Osteoblast (primary cell): ENCODE measurements around the gene RAB7A. TPM values are rescaled to one million over a fixed set of nuclear protein-coding genes. Genes with fewer than 3 reads are reported as not detected.

Experiments
- DNase-seq: peaks from one replicate; pipeline ENCODE4 v3.0.0; 2011; ENCODE audit warnings: low spot score, mixed read lengths; ENCODE audit not compliant: insufficient read length; ENCODE audit errors: missing footprints
- H2AFZ ChIP-seq: 2 replicates; pipeline ENCODE4 v1.6.0; 2011; ENCODE audit warnings: mild to moderate bottlenecking, low read length
- H3K27ac ChIP-seq: 2 replicates; pipeline ENCODE4 v1.5.1; 2011; ENCODE audit warnings: mild to moderate bottlenecking, low read depth, low read length, moderate library complexity
- H3K27me3 ChIP-seq: 2 replicates; pipeline ENCODE4 v1.6.0; 2012; ENCODE audit warnings: mild to moderate bottlenecking, control low read depth, inconsistent platforms, low read length, moderate library complexity; ENCODE audit not compliant: insufficient read depth
- H3K36me3 ChIP-seq: 2 replicates; pipeline ENCODE4 v1.5.1; 2011; ENCODE audit warnings: mild to moderate bottlenecking, low read length, control low read depth, moderate library complexity; ENCODE audit not compliant: insufficient read depth
- H3K4me1 ChIP-seq: 2 replicates; pipeline ENCODE4 v1.5.1; 2011; ENCODE audit warnings: mild to moderate bottlenecking, low read length, control low read depth, moderate library complexity; ENCODE audit not compliant: insufficient read depth
- H3K4me2 ChIP-seq: 2 replicates; pipeline ENCODE4 v1.6.0; 2011; ENCODE audit warnings: mild to moderate bottlenecking, low read length; ENCODE audit not compliant: insufficient read depth
- H3K4me3 ChIP-seq: fragments of 200-600 bp; sonication (generic); 3 replicates; pipeline ENCODE4 v1.5.1; 2012; ENCODE audit warnings: mild to moderate bottlenecking, low read length, inconsistent platforms; ENCODE audit not compliant: insufficient read depth
- H3K79me2 ChIP-seq: 2 replicates; pipeline ENCODE4 v1.6.0; 2012; ENCODE audit warnings: mild to moderate bottlenecking, low read length, control low read depth, inconsistent platforms; ENCODE audit not compliant: insufficient read depth
- H3K9me3 ChIP-seq: 2 replicates; pipeline ENCODE4 v1.5.1; 2011; ENCODE audit warnings: low read depth, low read length, control low read depth
- H4K20me1 ChIP-seq: 2 replicates; pipeline ENCODE4 v1.6.0; 2012; ENCODE audit warnings: mild to moderate bottlenecking, low read length, control low read depth; ENCODE audit not compliant: insufficient read depth
- total RNA-seq: library from RNA; depleted of rRNA; stranded (reverse); fragments of >200 nt; gene quantifications from 2 replicates; pipeline ENCODE4 v1.2.3, GENCODE V29; 2012
- TF ChIP-seq, protein P1 (sequence below): IDR thresholded peaks from 2 replicates; pipeline ENCODE4 v1.5.1; 2011; ENCODE audit warnings: mild to moderate bottlenecking, low read depth, low read length, moderate library complexity; ENCODE audit errors: extremely low read depth

The RAB7A gene
- total RNA-seq, 1 donor: 86.1 TPM

DNA sequence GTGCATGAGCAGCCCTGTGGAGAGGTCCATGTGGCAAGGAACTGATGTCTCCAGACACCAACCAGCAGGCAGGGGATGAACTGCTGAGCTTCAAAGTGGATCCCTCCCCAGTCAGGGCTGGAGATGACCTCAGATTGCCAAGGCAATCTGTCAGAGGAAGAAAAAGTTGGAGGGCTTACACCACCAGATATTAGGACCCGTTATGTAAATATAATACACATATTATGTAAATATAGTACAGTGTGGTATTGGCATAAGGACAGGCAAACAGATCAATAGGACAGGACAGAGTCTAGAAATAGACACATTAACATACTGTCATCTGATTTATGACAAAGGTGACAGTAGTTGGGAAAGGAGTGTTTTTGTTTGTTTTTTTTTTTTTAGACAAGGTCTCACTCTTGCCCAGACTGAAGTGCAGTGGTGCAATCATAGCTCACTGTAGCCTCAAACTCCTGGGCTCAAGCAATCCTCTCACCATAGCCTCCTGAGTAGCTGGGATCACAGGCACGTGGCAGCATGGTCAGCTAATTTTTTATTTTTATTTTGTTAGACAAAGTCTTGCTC lies 18.0 kb upstream of the RAB7A start:
- H3K4me3 ChIP-seq: no peak overlapping the region
- H4K20me1 ChIP-seq: peaks cover 3% of the 10 kb centered on the region
- no peak for DNase-seq
- H3K9me3 ChIP-seq: no peaks in the 10 kb centered on the region
- H3K4me1 ChIP-seq: no peaks in the 10 kb centered on the region
- H3K36me3 ChIP-seq: no peaks in the 10 kb centered on the region
- no peak overlapping the region for H3K27ac ChIP-seq
- H3K79me2 ChIP-seq: no peaks in the 10 kb centered on the region
- H3K27me3 ChIP-seq: peaks cover 4% of the 10 kb centered on the region
- H3K4me2 ChIP-seq: no peak overlapping the region
- H2AFZ ChIP-seq: no peak overlapping the region
- TF ChIP-seq, protein P1, sequence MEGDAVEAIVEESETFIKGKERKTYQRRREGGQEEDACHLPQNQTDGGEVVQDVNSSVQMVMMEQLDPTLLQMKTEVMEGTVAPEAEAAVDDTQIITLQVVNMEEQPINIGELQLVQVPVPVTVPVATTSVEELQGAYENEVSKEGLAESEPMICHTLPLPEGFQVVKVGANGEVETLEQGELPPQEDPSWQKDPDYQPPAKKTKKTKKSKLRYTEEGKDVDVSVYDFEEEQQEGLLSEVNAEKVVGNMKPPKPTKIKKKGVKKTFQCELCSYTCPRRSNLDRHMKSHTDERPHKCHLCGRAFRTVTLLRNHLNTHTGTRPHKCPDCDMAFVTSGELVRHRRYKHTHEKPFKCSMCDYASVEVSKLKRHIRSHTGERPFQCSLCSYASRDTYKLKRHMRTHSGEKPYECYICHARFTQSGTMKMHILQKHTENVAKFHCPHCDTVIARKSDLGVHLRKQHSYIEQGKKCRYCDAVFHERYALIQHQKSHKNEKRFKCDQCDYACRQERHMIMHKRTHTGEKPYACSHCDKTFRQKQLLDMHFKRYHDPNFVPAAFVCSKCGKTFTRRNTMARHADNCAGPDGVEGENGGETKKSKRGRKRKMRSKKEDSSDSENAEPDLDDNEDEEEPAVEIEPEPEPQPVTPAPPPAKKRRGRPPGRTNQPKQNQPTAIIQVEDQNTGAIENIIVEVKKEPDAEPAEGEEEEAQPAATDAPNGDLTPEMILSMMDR: no peak

DNA sequence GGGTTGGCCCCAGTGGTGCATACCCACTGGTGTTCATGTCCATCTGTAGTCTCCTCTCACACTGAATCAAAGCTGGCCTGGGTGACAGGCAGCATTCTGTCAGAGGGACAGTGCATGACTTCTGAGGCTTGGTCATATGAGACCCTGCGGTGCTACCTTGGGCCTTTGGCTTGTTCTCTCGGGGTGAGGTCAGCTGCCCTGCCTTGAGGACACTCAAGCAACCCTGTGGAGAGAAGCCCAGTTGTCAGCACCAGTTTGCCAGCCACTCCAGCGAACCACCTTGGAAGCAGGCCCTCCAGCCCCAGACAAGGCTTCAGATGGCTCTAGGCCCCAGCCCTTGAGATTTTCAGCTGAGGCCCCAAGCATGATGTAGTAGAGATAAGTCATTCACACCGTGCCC lies 16.9 kb upstream of the RAB7A start:
- TF ChIP-seq, protein P1: no peak
- H3K79me2 ChIP-seq: no peaks in the 10 kb centered on the region

DNA sequence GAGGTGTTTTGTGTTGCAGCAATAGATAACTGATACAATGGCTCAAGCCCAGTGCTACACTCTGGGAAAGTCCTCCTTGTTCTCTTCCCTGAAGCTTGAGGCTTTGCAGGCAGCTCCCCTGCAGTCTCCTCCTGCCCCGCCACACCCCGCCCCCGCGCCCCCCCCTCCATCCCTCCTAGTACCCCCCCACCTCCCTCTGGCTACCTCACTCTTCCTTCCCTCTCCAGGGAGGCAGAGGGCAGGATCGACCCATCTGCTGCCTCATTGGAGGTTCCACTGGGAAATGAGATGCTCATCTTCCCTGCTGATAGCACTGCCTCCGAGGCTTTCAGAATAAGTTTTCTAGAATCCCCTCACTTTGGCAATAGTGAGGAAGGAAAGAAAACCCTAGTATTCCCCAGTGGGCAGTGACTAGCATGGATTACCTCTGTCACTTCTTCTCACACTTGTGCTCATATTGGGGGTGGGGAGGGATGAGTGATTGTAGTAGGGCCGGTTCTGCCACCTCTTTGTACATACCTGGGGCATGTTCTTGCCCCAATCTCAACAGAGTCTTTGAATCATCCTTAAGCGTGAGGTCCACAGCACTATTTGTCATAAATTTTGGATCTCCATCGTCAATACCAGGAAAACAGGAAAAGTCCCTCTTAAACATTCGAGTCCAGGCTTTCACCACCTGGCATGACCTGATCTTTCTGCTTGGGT lies 16.3 kb upstream of the RAB7A start:
- Histone ChIP-seq H3K27ac (no peak overlapping the region), H3K4me3 (no peak overlapping the region), H4K20me1 (peaks cover 3% of the 10 kb centered on the region), H3K9me3 (no peaks in the 10 kb centered on the region), H3K79me2 (no peaks in the 10 kb centered on the region), H3K27me3 (peaks cover 4% of the 10 kb centered on the region), H3K4me2 (no peak overlapping the region), H3K36me3 (no peaks in the 10 kb centered on the region), H3K4me1 (no peaks in the 10 kb centered on the region), H2AFZ (no peak overlapping the region)
- no peak for DNase-seq
- TF ChIP-seq, protein P1: no peak

More for the DNA sequence above, 16.9 kb upstream of the RAB7A start:
- DNase-seq: no peak
- H3K27ac ChIP-seq: no peak overlapping the region
- peaks cover 4% of the 10 kb centered on the region for H3K27me3 ChIP-seq
- H3K4me3 ChIP-seq: no peak overlapping the region
- no peaks in the 10 kb centered on the region for H3K4me1 ChIP-seq
- H3K36me3 ChIP-seq: no peaks in the 10 kb centered on the region
- H4K20me1 ChIP-seq: peaks cover 3% of the 10 kb centered on the region
- H3K9me3 ChIP-seq: no peaks in the 10 kb centered on the region
- H3K4me2 ChIP-seq: no peak overlapping the region
- no peak overlapping the region for H2AFZ ChIP-seq

DNA sequence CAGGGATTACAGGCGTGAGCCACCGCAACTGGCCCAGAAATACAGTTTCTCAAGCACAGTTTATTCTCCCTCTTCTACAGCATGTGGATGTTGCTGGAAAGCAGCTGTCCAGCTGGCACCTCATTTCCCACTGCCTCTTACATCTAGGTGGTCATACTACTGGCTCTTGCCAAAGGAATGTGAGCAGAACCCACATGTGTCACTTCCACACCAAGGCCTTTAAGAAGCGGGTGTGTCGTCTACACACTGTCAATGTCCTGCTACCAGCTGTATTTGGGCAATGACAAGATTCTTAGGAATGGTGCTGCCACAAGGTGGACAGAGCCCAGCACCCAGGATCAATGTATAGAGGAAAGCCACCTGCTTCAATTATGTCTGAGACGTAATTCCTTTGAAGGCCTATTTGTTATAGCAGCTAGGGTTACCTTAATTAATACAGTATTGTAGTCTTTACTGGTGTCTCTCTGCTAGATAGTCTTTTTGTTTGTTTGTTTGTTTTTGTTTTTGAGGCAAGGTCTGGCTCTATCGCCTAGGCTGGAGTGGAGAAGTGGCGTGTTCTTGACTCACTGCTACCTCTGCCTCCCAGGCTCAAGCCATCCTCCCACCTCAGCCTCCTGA lies 15.1 kb upstream of the RAB7A start:
- Histone ChIP-seq H4K20me1 (peaks cover 3% of the 10 kb centered on the region), H3K9me3 (no peaks in the 10 kb centered on the region), H3K4me1 (no peaks in the 10 kb centered on the region), H3K4me3 (no peak overlapping the region), H3K79me2 (no peaks in the 10 kb centered on the region), H3K36me3 (no peaks in the 10 kb centered on the region), H3K4me2 (no peak overlapping the region), H3K27ac (no peak overlapping the region), H2AFZ (no peak overlapping the region), H3K27me3 (peaks cover 6% of the 10 kb centered on the region)
- TF ChIP-seq, protein P1: no peak
- DNase-seq: no peak
